Choroid plexus epithelial cell (primary cell): Measurements from ENCODE around the gene CCT3.
"Not testable (repeated sequence)": the region's sequence is repeated elsewhere in the genome, so short reads cannot be mapped to it uniquely, and the experiment has no call there.

Experiments
- DNase-seq: peaks from one replicate; pipeline ENCODE4 v3.0.0-alpha.2; 2010; ENCODE audit warnings: low read depth
- H3K4me3 ChIP-seq: 2 replicates; pipeline ENCODE4 v1.5.1; 2011; ENCODE audit warnings: low read depth, mild to moderate bottlenecking, control low read depth, low read length, moderate library complexity
- CTCF ChIP-seq: conservative IDR thresholded peaks from 2 replicates; pipeline ENCODE4 v1.5.1; 2011; ENCODE audit warnings: low read depth, mild to moderate bottlenecking, control low read depth, inconsistent platforms, low read length, moderate library complexity

CCT3 gene

GRCh38 chr1:156376146-156376545 is 38.1 kb upstream of the CCT3 start:
- H3K4me3 ChIP-seq, result no peak overlapping the region
- peak; percentile 4 for TF ChIP-seq CTCF
- peak; percentile 48 for DNase-seq

DNA sequence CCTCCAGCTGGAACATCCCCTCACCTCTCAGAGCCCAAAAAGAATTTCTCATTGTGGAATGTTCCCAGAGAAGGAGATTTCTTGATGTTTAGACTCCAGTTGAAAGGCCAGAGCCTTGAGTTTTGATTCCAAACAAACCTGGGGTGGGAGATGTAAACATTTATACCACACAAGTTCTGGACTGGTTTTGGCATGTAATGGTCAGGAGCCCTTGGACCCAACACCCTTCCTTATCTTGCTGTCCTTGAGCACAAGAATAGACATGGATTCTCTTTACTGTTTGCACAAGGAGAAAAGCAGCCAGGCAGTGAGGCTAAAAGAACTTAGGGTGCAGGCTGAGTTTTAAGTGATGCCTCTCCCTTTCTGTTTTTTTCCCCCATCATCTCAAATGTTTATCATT is 35.5 kb upstream of the CCT3 start:
- TF ChIP-seq CTCF, result no peak
- DNase-seq, result no peak
- H3K4me3 ChIP-seq, result no peak overlapping the region

DNA sequence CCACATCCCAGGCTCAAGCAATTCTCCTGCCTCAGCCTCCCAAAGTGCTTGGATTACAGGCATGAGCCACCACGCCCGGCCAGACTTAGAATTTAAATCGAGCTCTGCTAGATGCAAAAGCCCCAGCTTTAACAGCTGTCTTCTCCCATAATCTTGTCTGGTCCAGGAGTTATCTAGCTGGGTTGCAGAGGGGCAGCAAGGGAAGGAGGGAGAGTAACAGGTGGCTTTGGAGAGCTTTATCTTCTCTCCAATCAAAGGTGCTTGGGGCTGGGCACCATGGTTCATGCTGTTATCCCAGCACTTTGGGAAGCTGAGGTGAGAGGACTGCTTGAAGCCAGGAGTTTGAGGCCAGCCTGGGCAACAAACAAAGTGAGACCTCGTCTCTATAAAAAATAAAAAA is 34.8 kb upstream of the CCT3 start:
- no peak for TF ChIP-seq CTCF
- DNase-seq, result no peak
- no peak overlapping the region for H3K4me3 ChIP-seq

GRCh38 chr1:156372265-156372586 is 34.1 kb upstream of the CCT3 start:
- no peak overlapping the region for H3K4me3 ChIP-seq
- no peak for DNase-seq
- TF ChIP-seq CTCF, result no peak

GRCh38 chr1:156371553-156372264 is 33.6 kb upstream of the CCT3 start:
- H3K4me3 ChIP-seq, result no peak overlapping the region
- no peak for TF ChIP-seq CTCF
- peak; percentile 79 for DNase-seq

DNA sequence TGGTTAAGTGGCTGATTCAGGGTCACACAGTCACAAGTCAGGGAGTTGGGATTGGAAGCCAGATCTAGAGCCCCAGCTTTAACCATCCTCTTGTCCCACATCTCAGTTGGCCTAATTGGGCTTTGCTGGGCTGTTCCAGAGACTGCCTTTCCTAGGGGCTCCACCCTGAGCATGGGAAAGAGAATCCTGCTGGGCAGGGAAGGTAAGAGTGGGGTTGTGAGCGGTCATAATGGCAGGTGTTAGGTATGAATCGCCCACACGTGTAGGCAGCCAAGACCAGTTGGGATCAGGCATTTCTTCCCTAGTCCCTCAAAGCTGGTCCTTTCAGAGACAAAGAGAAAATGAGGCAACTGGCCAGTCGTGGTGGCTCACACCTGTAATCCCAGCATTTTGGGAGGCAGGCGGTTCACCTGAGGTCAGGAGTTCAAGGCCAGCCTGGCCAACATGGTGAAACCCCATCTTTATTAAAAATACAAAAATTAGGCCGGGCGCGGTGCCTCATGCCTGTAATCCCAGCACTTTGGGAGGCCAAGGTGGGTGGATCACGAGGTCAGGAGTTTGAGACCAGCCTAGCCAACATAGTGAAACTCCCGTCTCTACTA is 31.7 kb upstream of the CCT3 start:
- not testable (repeated sequence) for H3K4me3 ChIP-seq, DNase-seq

DNA sequence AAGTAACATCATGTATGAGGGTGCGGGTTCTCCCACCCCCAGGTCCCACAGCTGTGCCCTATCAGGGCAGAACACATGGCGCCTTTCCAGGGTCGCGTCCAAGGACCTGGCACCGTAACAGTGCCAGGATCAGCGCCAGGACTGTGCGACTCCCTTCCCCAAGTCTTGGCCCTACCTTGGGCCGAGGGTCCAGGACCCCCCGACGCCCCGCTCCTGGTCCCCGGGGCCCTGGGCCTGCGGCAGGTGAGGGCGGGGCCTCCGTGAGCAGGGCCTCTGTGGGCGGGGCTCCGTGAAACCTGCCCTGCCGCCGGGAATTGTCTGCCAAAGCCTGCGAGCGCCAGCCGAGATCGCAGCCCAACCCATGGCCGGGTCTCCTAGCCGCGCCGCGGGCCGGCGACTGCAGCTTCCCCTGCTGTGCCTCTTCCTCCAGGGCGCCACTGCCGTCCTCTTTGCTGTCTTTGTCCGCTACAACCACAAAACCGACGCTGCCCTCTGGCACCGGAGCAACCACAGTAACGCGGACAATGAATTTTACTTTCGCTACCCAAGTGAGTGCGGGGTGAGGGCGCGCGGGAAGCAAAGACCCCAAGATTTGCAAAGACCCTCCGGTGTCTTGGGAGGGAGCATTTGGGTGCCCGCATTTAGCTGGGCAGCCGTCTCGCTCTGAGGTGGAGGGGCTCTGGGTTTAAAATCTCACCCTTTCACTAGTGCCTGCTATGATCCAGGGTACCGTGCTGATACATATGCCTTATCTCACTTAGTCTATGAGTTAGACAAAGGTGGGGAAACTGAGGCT is 31.0 kb upstream of the CCT3 start, which contains the start of gene RHBG:
Gene RHBG, plus strand, starts transcription at position 323 of the 796 bp plus-strand sequence. Its CDS starts 39 bp downstream, at position 362.
- TF ChIP-seq CTCF, result no peak
- peak; percentile 30 for DNase-seq
- peak within 1 kb of the TSS; percentile 43 for H3K4me3 ChIP-seq
